Ecto neural progenitor cell (in vitro differentiated cells): ENCODE results near the gene PRUNE2.

Experiments used
- DNase-seq: peaks from one replicate; pipeline ENCODE4 v3.0.0-alpha.2; 2018; ENCODE audit warnings: low spot score

The PRUNE2 gene

GRCh38 chr9:76691517-76692313 lies 214.2 kb downstream of the PRUNE2 start:
- peak; percentile 44 for DNase-seq

GRCh38 chr9:76690973-76691370 lies 214.9 kb downstream of the PRUNE2 start:
- no peak for DNase-seq

- no peak for DNase-seq
Measured at GRCh38 chr9:76690246-76690972, 215.5 kb downstream of the PRUNE2 start.

- DNase-seq, result peak; percentile 4
Measured at GRCh38 chr9:76688471-76689238, 217.3 kb downstream of the PRUNE2 start.

GRCh38 chr9:76687861-76688391 lies 218.0 kb downstream of the PRUNE2 start:
- DNase-seq, result no peak

GRCh38 chr9:76686756-76687155 lies 219.2 kb downstream of the PRUNE2 start:
- no peak for DNase-seq

GRCh38 chr9:76684213-76684612 lies 221.7 kb downstream of the PRUNE2 start:
- no peak for DNase-seq

- no peak for DNase-seq
Measured at GRCh38 chr9:76681556-76681955, 224.4 kb downstream of the PRUNE2 start.

- no peak for DNase-seq
Measured at GRCh38 chr9:76680716-76681425, 225.0 kb downstream of the PRUNE2 start.

- no peak for DNase-seq
Measured at GRCh38 chr9:76677481-76678055, 228.3 kb downstream of the PRUNE2 start.

GRCh38 chr9:76676857-76677256 lies 229.1 kb downstream of the PRUNE2 start:
- no peak for DNase-seq

- no peak for DNase-seq
Measured at GRCh38 chr9:76667521-76667957, 238.4 kb downstream of the PRUNE2 start.

GRCh38 chr9:76665966-76666365 lies 239.9 kb downstream of the PRUNE2 start:
- peak; percentile 57 for DNase-seq

GRCh38 chr9:76665458-76665857 lies 240.5 kb downstream of the PRUNE2 start:
- no peak for DNase-seq

- DNase-seq, result no peak
Measured at GRCh38 chr9:76664120-76664519, 241.8 kb downstream of the PRUNE2 start.

- no peak for DNase-seq
Measured at GRCh38 chr9:76662476-76663281, 243.2 kb downstream of the PRUNE2 start.

GRCh38 chr9:76658510-76659231 lies 247.2 kb downstream of the PRUNE2 start:
- no peak for DNase-seq

- DNase-seq, result no peak
Measured at GRCh38 chr9:76657265-76657664, 248.6 kb downstream of the PRUNE2 start.

GRCh38 chr9:76655971-76656370 lies 249.9 kb downstream of the PRUNE2 start:
- DNase-seq, result no peak

GRCh38 chr9:76655121-76655541 lies 250.8 kb downstream of the PRUNE2 start:
- DNase-seq, result no peak
